IMR-90 (cell line): ENCODE results near the gene AMBP. TPM values are rescaled to one million over a fixed set of nuclear protein-coding genes. Genes with fewer than 3 reads are reported as not detected.

Experiments used
- ATAC-seq: fragments of 200-7000 bp; cut with Tn5 transposase; 2 replicates; pipeline ENCODE4 v1.9.1; 2020; ENCODE audit warnings: low read depth, mild to moderate bottlenecking, moderate library complexity
- BruUV-seq: library from RNA; stranded (reverse); fragments of 400-500 nt; replicated peaks from 2 replicates; lab custom pipeline; 2021; lab: Mats Ljungman, UMichigan
- CTCF ChIA-PET: fragments of 300-600 bp; formaldehyde crosslinking; extraction: SDS; loops from one replicate; lab custom pipeline; 2021; ENCODE audit warnings: antibody characterized with exemption; lab: Yijun Ruan, JAX
- POLR2A ChIA-PET: fragments of 300-600 bp; sonication (Branson Sonifier 250); formaldehyde crosslinking; loops from one replicate; lab custom pipeline; 2022; ENCODE audit warnings: antibody characterized with exemption; ENCODE audit not compliant: unreplicated experiment; lab: Charles Lee
- DNase-seq: peaks from one replicate; pipeline ENCODE4 v3.0.0; 2013
- H2AFZ ChIP-seq: replicated peaks from 2 replicates; pipeline ENCODE3; 2013; ENCODE audit warnings: low read length, mild to moderate bottlenecking; ENCODE audit not compliant: poor library complexity
- H2AK5ac ChIP-seq: 2 replicates; pipeline ENCODE4 v1.6.1; 2013; ENCODE audit warnings: low read depth, low read length, inconsistent platforms
- H2AK9ac ChIP-seq: replicated peaks from 2 replicates; pipeline ENCODE3; 2013; ENCODE audit warnings: mild to moderate bottlenecking, low read depth, low read length, moderate library complexity; ENCODE audit not compliant: poor library complexity
- H2BK120ac ChIP-seq: 2 replicates; pipeline ENCODE4 v1.6.1; 2013; ENCODE audit warnings: low read depth, low read length, inconsistent platforms
- H2BK15ac ChIP-seq: 3 replicates; pipeline ENCODE4 v1.6.1; 2013; ENCODE audit warnings: low read depth, low read length, inconsistent platforms
- H2BK20ac ChIP-seq: 2 replicates; pipeline ENCODE4 v1.6.1; 2013; ENCODE audit warnings: low read depth, mild to moderate bottlenecking, inconsistent platforms, low read length, moderate library complexity
- H2BK5ac ChIP-seq: 2 replicates; pipeline ENCODE4 v1.6.1; 2013; ENCODE audit warnings: mild to moderate bottlenecking, low read depth, low read length, inconsistent platforms; ENCODE audit not compliant: poor library complexity, severe bottlenecking
- H3K14ac ChIP-seq: replicated peaks from 2 replicates; pipeline ENCODE4 v1.6.1; 2013; ENCODE audit warnings: low read depth, low read length, inconsistent platforms
- H3K18ac ChIP-seq: 2 replicates; pipeline ENCODE4 v1.6.1; 2013; ENCODE audit warnings: low read depth, low read length, control low read depth
- H3K23ac ChIP-seq: 2 replicates; pipeline ENCODE4 v1.6.1; 2013; ENCODE audit warnings: low read depth, low read length, inconsistent platforms
- H3K27ac ChIP-seq: 2 replicates; pipeline ENCODE4 v1.5.1; 2013; ENCODE audit warnings: mild to moderate bottlenecking, control low read depth, low read length; ENCODE audit not compliant: insufficient read depth
- H3K27me3 ChIP-seq: 2 replicates; pipeline ENCODE4 v1.6.1; 2013; ENCODE audit warnings: low read length; ENCODE audit not compliant: control insufficient read depth, insufficient read depth
- H3K36me3 ChIP-seq: 2 replicates; pipeline ENCODE4 v1.6.1; 2013; ENCODE audit warnings: low read length, mixed read lengths; ENCODE audit not compliant: control insufficient read depth, insufficient read depth
- H3K4ac ChIP-seq: 2 replicates; pipeline ENCODE4 v1.6.1; 2013; ENCODE audit warnings: low read depth, low read length, inconsistent platforms
- H3K4me1 ChIP-seq: 2 replicates; pipeline ENCODE4 v1.6.1; 2013; ENCODE audit warnings: low read length, mixed read lengths; ENCODE audit not compliant: control insufficient read depth, insufficient read depth
- H3K4me2 ChIP-seq: 2 replicates; pipeline ENCODE4 v1.6.1; 2013; ENCODE audit warnings: low read depth, mild to moderate bottlenecking, control low read depth, low read length, moderate library complexity
- H3K4me3 ChIP-seq: 2 replicates; pipeline ENCODE4 v1.5.1; 2013; ENCODE audit warnings: low read depth, mild to moderate bottlenecking, control low read depth, low read length, moderate library complexity; ENCODE audit not compliant: insufficient read depth
- H3K56ac ChIP-seq: 2 replicates; pipeline ENCODE4 v1.6.1; 2013; ENCODE audit warnings: low read length, inconsistent platforms; ENCODE audit not compliant: insufficient read depth; ENCODE audit errors: extremely low read depth
- H3K79me1 ChIP-seq, 2 experiments: 2 replicates each; pipeline ENCODE4 v1.6.1; 2013; ENCODE audit warnings: low read length in 2 of 2, inconsistent platforms in 1 of 2, low read depth in 1 of 2
- H3K9ac ChIP-seq: 2 replicates; pipeline ENCODE4 v1.6.1; 2013; ENCODE audit warnings: low read depth, low read length, control low read depth
- H3K9me1 ChIP-seq: 2 replicates; pipeline ENCODE4 v1.6.1; 2013; ENCODE audit warnings: low read length, inconsistent platforms; ENCODE audit not compliant: insufficient read depth
- H3K9me3 ChIP-seq: 2 replicates; pipeline ENCODE4 v1.6.1; 2013; ENCODE audit warnings: low read length; ENCODE audit not compliant: control insufficient read depth, insufficient read depth
- H4K20me1 ChIP-seq: 2 replicates; pipeline ENCODE4 v1.6.1; 2013; ENCODE audit warnings: low read length, inconsistent platforms; ENCODE audit not compliant: insufficient read depth
- H4K5ac ChIP-seq: 2 replicates; pipeline ENCODE4 v1.6.1; 2013; ENCODE audit warnings: mild to moderate bottlenecking, low read depth, low read length, control low read depth
- H4K8ac ChIP-seq, 2 experiments: 2 replicates each; pipeline ENCODE4 v1.6.1; 2013; ENCODE audit warnings: low read depth in 2 of 2, low read length in 2 of 2, control low read depth in 1 of 2, inconsistent platforms in 1 of 2
- H4K91ac ChIP-seq: 2 replicates; pipeline ENCODE4 v1.6.1; 2013; ENCODE audit warnings: low read depth, low read length, inconsistent platforms; ENCODE audit not compliant: insufficient read depth
- BHLHE40 ChIP-seq: fragments of 150-350 bp; IDR thresholded peaks from 2 replicates; pipeline ENCODE4 v1.6.1; 2016; ENCODE audit warnings: mild to moderate bottlenecking, low read depth, low read length
- CEBPB ChIP-seq: IDR thresholded peaks from 2 replicates; pipeline ENCODE4 v1.6.1; 2012; ENCODE audit warnings: low read depth, low read length, improper control_type of control experiment
- CHD1 ChIP-seq: IDR thresholded peaks from 2 replicates; pipeline ENCODE4 v1.6.1; 2012; ENCODE audit warnings: low read depth, low read length, improper control_type of control experiment
- CTCF ChIP-seq: conservative IDR thresholded peaks from 2 replicates; pipeline ENCODE4 v1.5.1; 2012; ENCODE audit warnings: mild to moderate bottlenecking, low read depth, low read length, improper control_type of control experiment
- ELK1 ChIP-seq: fragments of 150-350 bp; IDR thresholded peaks from 2 replicates; pipeline ENCODE4 v1.6.1; 2016; ENCODE audit warnings: low read depth, mild to moderate bottlenecking, low read length, moderate library complexity, borderline replicate concordance
- FOS ChIP-seq: fragments of 150-350 bp; IDR thresholded peaks from 2 replicates; pipeline ENCODE4 v1.6.1; 2016; ENCODE audit warnings: low read depth, low read length
- MAFK ChIP-seq: IDR thresholded peaks from 2 replicates; pipeline ENCODE4 v1.6.1; 2012; ENCODE audit warnings: low read depth, low read length, improper control_type of control experiment
- MAZ ChIP-seq: IDR thresholded peaks from 2 replicates; pipeline ENCODE4 v1.6.1; 2012; ENCODE audit warnings: low read depth, mild to moderate bottlenecking, low read length, improper control_type of control experiment, moderate library complexity, borderline replicate concordance
- MXI1 ChIP-seq: IDR thresholded peaks from 2 replicates; pipeline ENCODE4 v1.6.1; 2012; ENCODE audit warnings: low read depth, mild to moderate bottlenecking, low read length, moderate library complexity, borderline replicate concordance
- NFE2L2 ChIP-seq: fragments of 150-350 bp; IDR thresholded peaks from 2 replicates; pipeline ENCODE4 v1.6.1; 2016; ENCODE audit warnings: low read depth, mild to moderate bottlenecking, low read length
- POLR2A ChIP-seq: IDR thresholded peaks from 2 replicates; pipeline ENCODE4 v1.6.1; 2012; ENCODE audit warnings: mild to moderate bottlenecking, low read depth, low read length
- RAD21 ChIP-seq: IDR thresholded peaks from 2 replicates; pipeline ENCODE4 v1.6.1; 2012; ENCODE audit warnings: low read length, improper control_type of control experiment
- RCOR1 ChIP-seq: IDR thresholded peaks from 2 replicates; pipeline ENCODE4 v1.6.1; 2012; ENCODE audit warnings: mild to moderate bottlenecking, low read length, improper control_type of control experiment; ENCODE audit not compliant: insufficient replicate concordance
- RFX5 ChIP-seq: IDR thresholded peaks from 2 replicates; pipeline ENCODE4 v1.8.0; 2012; ENCODE audit warnings: low read depth, mild to moderate bottlenecking, low read length, moderate library complexity
- SMC3 ChIP-seq: fragments of 150-350 bp; IDR thresholded peaks from 2 replicates; pipeline ENCODE4 v1.6.1; 2016; ENCODE audit warnings: low read depth, mild to moderate bottlenecking, antibody characterized with exemption, low read length, moderate library complexity
- USF2 ChIP-seq: fragments of 150-350 bp; IDR thresholded peaks from 2 replicates; pipeline ENCODE4 v1.6.1; 2017; ENCODE audit warnings: mild to moderate bottlenecking, antibody characterized with exemption, low read length, low read depth
- WGBS, 2 experiments: methylation state at CpG; one replicate each; pipeline versions ENCODE4 v1.1.5 to v1.1.7; 2013; ENCODE audit warnings: missing lambda C conversion rate in 2 of 2; ENCODE audit not compliant: insufficient read length in 1 of 2; ENCODE audit errors: extremely low coverage in 2 of 2; 5-methylcytosine and 5-hydroxymethylcytosine counted together
- dilution Hi-C: fragments of 300-500 bp; cut with HindIII; formaldehyde crosslinking; loops from one replicate; pipeline ENCODE4 v1.14.3; 2018; ENCODE audit warnings: low sequenced_read_pairs; ENCODE audit not compliant: unreplicated experiment
- in situ Hi-C: fragments of 300-500 bp; cut with MboI; formaldehyde crosslinking; loops from 3 replicates; pipeline ENCODE4 v1.14.3; 2019; ENCODE audit warnings: low sequenced_read_pairs, inconsistent platforms, mixed read lengths
- intact Hi-C: fragments of 100-400 bp; cut with micrococcal nuclease; formaldehyde crosslinking; loops from 2 replicates; pipeline ENCODE4 v1.10.0; 2022
- polyA plus RNA-seq, 3 experiments: library from polyadenylated mRNA; depleted of rRNA; stranded (reverse); fragments of >200 nt; gene quantifications; 2 replicates each; pipeline ENCODE4 v1.2.3, GENCODE V29; 2012; ENCODE audit warnings: low replicate concordance in 1 of 3
- total RNA-seq: library from RNA; depleted of rRNA; stranded (reverse); fragments of >200 nt; gene quantifications from 2 replicates; pipeline ENCODE4 v1.2.3, GENCODE V29; 2012

Gene AMBP
- total and polyA plus RNA-seq, 2 of the 4 experiments (the other 2 are of a cell fraction): not detected

GRCh38 chr9:114039484-114039883 lies 38.6 kb downstream of the AMBP start:
- Histone ChIP-seq H3K27ac (no peak overlapping the region), H2AFZ (no peak overlapping the region), H2BK120ac (no peak overlapping the region), H3K4ac (no peak overlapping the region), H3K14ac (no peak overlapping the region), H2BK20ac (no peak overlapping the region), H3K18ac (no peak overlapping the region), H3K27me3 (no peaks in the 10 kb centered on the region), H3K9me1 (no peaks in the 10 kb centered on the region), H2BK15ac (no peak overlapping the region), H2BK5ac (no peak overlapping the region), H3K4me3 (no peak overlapping the region), H4K8ac (no peak overlapping the region), H3K4me1 (no peaks in the 10 kb centered on the region), H4K5ac (no peak overlapping the region), H3K23ac (no peak overlapping the region), H3K56ac (no peak overlapping the region), H3K79me1 (no peaks in the 10 kb centered on the region; a peak in 1 of 4 replicates), H4K20me1 (no peaks in the 10 kb centered on the region), H3K4me2 (no peak overlapping the region), H3K36me3 (peaks cover 40% of the 10 kb centered on the region), H3K9ac (no peak overlapping the region), H2AK9ac (no peak overlapping the region), H3K9me3 (no peaks in the 10 kb centered on the region), H4K91ac (no peak overlapping the region), H2AK5ac (no peak overlapping the region)
- 80% methylated on average over 1 of the region's 5 CpGs; no CpG with 5 or more reads in 1 of the 2 experiments for WGBS, 2 experiments
- dilution Hi-C loops (no loop called here), in situ Hi-C loops (no loop called here), intact Hi-C loops (no loop called here)
- no peak for ATAC-seq
- BruUV-seq: no TSS peak
- POLR2A ChIA-PET: no interaction called here
- no peak for DNase-seq
- TF ChIP-seq POLR2A (no peak), CTCF (no peak), CHD1 (no peak), FOS (no peak), RFX5 (no peak), RAD21 (no peak), CEBPB (no peak), MXI1 (no peak), MAZ (no peak), BHLHE40 (no peak), MAFK (no peak), USF2 (no peak), SMC3 (no peak), NFE2L2 (no peak), ELK1 (no peak), RCOR1 (no peak)
- CTCF ChIA-PET: no interaction called here
